Testis (tissue), 2 donors: ENCODE results near the gene RNF187.

ENCODE experiments used
- CTCF ChIP-seq, 3 experiments: fragments of 450-650 bp in 2 of 3; fragments of 200-600 bp in 1 of 3; sonication (generic) in 1 of 3; IDR thresholded peaks; one replicate each; pipeline ENCODE4 v1.5.1; 2016 to 2019; ENCODE audit warnings: antibody characterized with exemption in 3 of 3, mild to moderate bottlenecking in 2 of 3, moderate library complexity in 1 of 3
- POLR2A ChIP-seq: fragments of 450-650 bp; IDR thresholded peaks from one replicate; pipeline ENCODE4 v1.6.1; 2017; ENCODE audit warnings: antibody characterized with exemption, mild to moderate bottlenecking, moderate library complexity

- TF ChIP-seq POLR2A (no peak), CTCF (IDR thresholded peaks at IDR 0.05) (no peak)
Measured at GRCh38 chr1:228478912-228479711, 8.1 kb upstream of the RNF187 start.
